ENCODE measurements around the gene SRGAP2B. TPM values are rescaled to one million over a fixed set of nuclear protein-coding genes. Genes with fewer than 3 reads are reported as not detected.
"Not testable (repeated sequence)": the region's sequence is repeated elsewhere in the genome, so short reads cannot be mapped to it uniquely, and the experiment has no call there.

The SRGAP2B gene
- total and polyA plus RNA-seq, 2 donors (not counting 3 experiments of a cell fraction or from before 2014, with no cell fraction given): 13.4 to 75.2 TPM

DNA sequence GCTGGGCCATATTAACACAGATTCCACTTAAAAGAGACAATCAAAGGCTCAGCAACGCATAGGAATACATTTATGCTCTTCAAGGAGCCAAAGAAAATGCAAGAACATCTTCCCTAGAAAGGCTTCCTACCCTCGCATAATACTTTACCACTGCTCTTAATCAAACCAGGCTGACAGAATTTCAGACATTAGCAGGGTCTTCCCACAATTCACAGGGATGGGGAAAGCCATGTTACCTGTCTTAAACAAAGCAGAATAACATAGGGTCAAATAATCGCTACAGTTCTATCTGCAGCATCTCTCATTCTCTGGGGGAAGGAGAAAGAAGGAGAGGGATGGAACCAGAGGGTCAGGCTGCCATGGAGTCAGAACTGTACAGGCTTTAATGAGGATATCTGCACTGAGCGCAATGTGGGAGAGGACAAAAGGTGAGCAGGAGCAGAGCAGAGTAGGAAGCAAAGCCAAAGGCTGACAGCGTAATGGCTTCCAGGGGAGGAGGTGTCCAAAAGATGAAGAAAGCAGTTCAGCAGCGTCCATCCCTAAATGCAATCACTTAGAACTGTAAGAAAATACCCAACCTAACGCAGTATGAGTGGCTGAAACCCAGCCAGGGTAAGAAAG is 109.5 kb downstream of the SRGAP2B start:
- H3K9ac ChIP-seq (replicated peaks; ENCODE audit: extremely low read depth, insufficient read depth, low read length); CTCF ChIA-PET; DNase-seq (ENCODE audit: low read depth, low spot score); H4K20me1 ChIP-seq (replicated peaks; ENCODE audit: control insufficient read depth, extremely low read depth, insufficient read depth, low read length); dilution Hi-C loops (cut with MboI; ENCODE audit: extremely low pct_ligation_motif_present, low sequenced_read_pairs); BruUV-seq (replicated peaks); H3K9me3 ChIP-seq (replicated peaks; ENCODE audit: control insufficient read depth, insufficient read depth, low read length); H3K4me2 ChIP-seq (ENCODE audit: insufficient read depth, low read length); H3K9me1 ChIP-seq (replicated peaks; ENCODE audit: control insufficient read depth, extremely low read depth, insufficient read depth, low read length); H3K36me3 ChIP-seq (ENCODE audit: control insufficient read depth in 2 of 2, extremely low read depth in 1 of 2, insufficient read depth in 2 of 2, low read length in 2 of 2); H2AFZ ChIP-seq (ENCODE audit: low read depth, low read length); intact Hi-C loops (cut with micrococcal nuclease); FAIRE-seq; H3K27me3 ChIP-seq (ENCODE audit: control insufficient read depth in 2 of 2, insufficient read depth in 2 of 2, low read length in 2 of 2); H3K27ac ChIP-seq (ENCODE audit: insufficient read depth, low read depth, low read length); H3K4me1 ChIP-seq (ENCODE audit: control insufficient read depth, extremely low read depth, insufficient read depth, low read length); H3K4me3 ChIP-seq (replicated peaks in 1 of 3; ENCODE audit: insufficient read depth in 1 of 3, low read depth in 1 of 3, low read length in 3 of 3); H3K79me2 ChIP-seq (ENCODE audit: control insufficient read depth, insufficient read depth, low read length); POLR2A ChIA-PET: not testable (repeated sequence)

DNA sequence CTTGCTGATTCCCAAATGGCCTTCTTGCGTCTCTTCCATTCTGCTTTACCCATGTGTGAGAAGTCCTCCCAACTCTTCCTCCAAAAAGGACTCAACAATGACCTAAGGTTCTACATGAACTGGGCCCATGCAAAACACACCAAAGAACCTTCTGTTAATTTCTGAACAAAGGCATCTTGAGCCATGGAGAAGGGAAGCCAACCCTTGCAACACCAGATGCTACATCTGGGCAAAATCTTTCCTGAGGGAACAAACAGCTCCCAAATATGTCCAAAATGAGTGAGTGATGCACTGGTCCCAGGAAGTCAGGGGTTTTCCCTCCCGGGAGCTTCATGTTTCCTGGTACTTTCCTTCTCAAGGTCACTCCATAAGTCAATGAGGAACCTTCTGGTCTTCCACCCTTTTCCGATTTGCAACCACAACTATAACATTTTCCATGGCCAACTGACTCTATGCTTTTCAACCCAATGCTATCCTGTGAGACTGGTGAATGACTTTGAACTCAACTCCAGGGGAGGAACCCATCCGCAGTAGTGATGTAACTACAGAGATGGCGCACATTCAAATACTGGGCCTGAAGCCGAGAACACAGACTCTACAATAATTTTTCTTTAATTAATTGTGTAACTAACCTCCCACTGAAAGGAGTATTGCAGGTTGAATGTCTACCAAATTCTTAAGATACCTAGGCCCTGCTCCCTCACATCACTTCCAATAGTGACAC is 112.2 kb downstream of the SRGAP2B start:
- H3K9me3 ChIP-seq (replicated peaks; ENCODE audit: control insufficient read depth, insufficient read depth, low read length); H3K79me2 ChIP-seq (ENCODE audit: control insufficient read depth, insufficient read depth, low read length); CTCF ChIA-PET; H3K9ac ChIP-seq (replicated peaks; ENCODE audit: extremely low read depth, insufficient read depth, low read length); H4K20me1 ChIP-seq (replicated peaks; ENCODE audit: control insufficient read depth, extremely low read depth, insufficient read depth, low read length); intact Hi-C loops (cut with micrococcal nuclease); H3K4me3 ChIP-seq (replicated peaks in 1 of 3; ENCODE audit: insufficient read depth in 1 of 3, low read depth in 1 of 3, low read length in 3 of 3); POLR2A ChIA-PET; H3K27ac ChIP-seq (ENCODE audit: insufficient read depth, low read depth, low read length); H3K4me2 ChIP-seq (ENCODE audit: insufficient read depth, low read length); DNase-seq (ENCODE audit: low read depth, low spot score); dilution Hi-C loops (cut with MboI; ENCODE audit: extremely low pct_ligation_motif_present, low sequenced_read_pairs); H3K9me1 ChIP-seq (replicated peaks; ENCODE audit: control insufficient read depth, extremely low read depth, insufficient read depth, low read length); H3K4me1 ChIP-seq (ENCODE audit: control insufficient read depth, extremely low read depth, insufficient read depth, low read length); H2AFZ ChIP-seq (ENCODE audit: low read depth, low read length); H3K27me3 ChIP-seq (ENCODE audit: control insufficient read depth in 2 of 2, insufficient read depth in 2 of 2, low read length in 2 of 2); BruUV-seq (replicated peaks); FAIRE-seq; H3K36me3 ChIP-seq (ENCODE audit: control insufficient read depth in 2 of 2, extremely low read depth in 1 of 2, insufficient read depth in 2 of 2, low read length in 2 of 2): not testable (repeated sequence)

DNA sequence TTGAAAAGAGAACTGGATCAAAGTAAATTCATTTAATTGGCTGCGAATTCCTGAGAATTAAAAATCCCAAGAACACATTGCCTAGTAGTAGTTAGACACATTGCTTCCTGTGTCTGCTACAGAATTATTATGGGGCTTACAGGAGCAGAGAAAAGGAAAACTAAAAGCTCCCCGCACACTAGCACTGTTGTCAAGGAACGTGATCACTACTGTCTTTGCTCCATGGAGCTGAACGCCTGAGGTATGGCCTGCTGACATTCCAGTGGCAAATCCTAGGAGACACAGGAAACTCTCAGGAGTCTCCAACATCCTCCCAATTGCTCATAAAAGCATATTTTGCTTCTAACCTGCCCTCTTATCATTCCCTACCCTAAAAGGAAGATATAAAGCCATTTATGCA is 114.0 kb downstream of the SRGAP2B start:
- H3K9me1 ChIP-seq (replicated peaks; ENCODE audit: control insufficient read depth, extremely low read depth, insufficient read depth, low read length); H3K27me3 ChIP-seq (ENCODE audit: control insufficient read depth in 2 of 2, insufficient read depth in 2 of 2, low read length in 2 of 2); H3K4me2 ChIP-seq (ENCODE audit: insufficient read depth, low read length); H3K4me3 ChIP-seq (replicated peaks in 1 of 3; ENCODE audit: insufficient read depth in 1 of 3, low read depth in 1 of 3, low read length in 3 of 3); FAIRE-seq; DNase-seq (ENCODE audit: low read depth, low spot score); H3K79me2 ChIP-seq (ENCODE audit: control insufficient read depth, insufficient read depth, low read length); intact Hi-C loops (cut with micrococcal nuclease); POLR2A ChIA-PET; H3K27ac ChIP-seq (ENCODE audit: insufficient read depth, low read depth, low read length); H3K4me1 ChIP-seq (ENCODE audit: control insufficient read depth, extremely low read depth, insufficient read depth, low read length); dilution Hi-C loops (cut with MboI; ENCODE audit: extremely low pct_ligation_motif_present, low sequenced_read_pairs); H4K20me1 ChIP-seq (replicated peaks; ENCODE audit: control insufficient read depth, extremely low read depth, insufficient read depth, low read length); H2AFZ ChIP-seq (ENCODE audit: low read depth, low read length); H3K9me3 ChIP-seq (replicated peaks; ENCODE audit: control insufficient read depth, insufficient read depth, low read length); BruUV-seq (replicated peaks); H3K9ac ChIP-seq (replicated peaks; ENCODE audit: extremely low read depth, insufficient read depth, low read length); H3K36me3 ChIP-seq (ENCODE audit: control insufficient read depth in 2 of 2, extremely low read depth in 1 of 2, insufficient read depth in 2 of 2, low read length in 2 of 2); CTCF ChIA-PET: not testable (repeated sequence)

DNA sequence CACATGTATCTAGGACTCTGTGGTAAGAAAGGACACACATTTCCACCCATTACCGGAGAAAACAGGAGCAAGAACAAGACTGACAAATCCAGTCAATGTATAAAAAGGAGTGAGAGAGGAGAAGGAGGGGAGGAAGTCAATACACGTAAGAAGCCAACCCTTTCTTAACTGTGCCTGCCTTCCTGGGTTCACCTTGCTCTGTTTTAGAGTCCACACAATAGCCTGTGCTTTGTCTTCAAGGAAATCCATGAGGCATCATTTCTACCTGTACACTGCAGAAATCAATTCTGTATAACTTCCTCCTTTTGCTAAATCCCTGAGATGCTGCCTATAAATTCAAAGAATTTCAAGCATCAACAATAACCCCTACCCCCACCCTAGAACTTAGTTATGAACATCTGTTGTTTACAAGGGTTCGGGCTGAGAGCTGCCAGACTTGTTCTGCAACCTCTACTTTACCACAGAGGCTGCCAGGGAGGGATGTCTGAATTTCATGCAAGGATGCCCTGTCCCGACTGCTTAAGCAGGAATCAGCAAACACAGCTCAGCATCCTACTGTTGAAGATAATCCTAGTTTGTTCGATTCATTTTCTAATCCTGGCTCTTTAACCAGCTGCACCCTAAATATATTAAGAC is 115.0 kb downstream of the SRGAP2B start:
- H3K4me3 ChIP-seq (replicated peaks in 1 of 3; ENCODE audit: insufficient read depth in 1 of 3, low read depth in 1 of 3, low read length in 3 of 3); H3K27me3 ChIP-seq (ENCODE audit: control insufficient read depth in 2 of 2, insufficient read depth in 2 of 2, low read length in 2 of 2); H2AFZ ChIP-seq (ENCODE audit: low read depth, low read length); intact Hi-C loops (cut with micrococcal nuclease); H3K36me3 ChIP-seq (ENCODE audit: control insufficient read depth in 2 of 2, extremely low read depth in 1 of 2, insufficient read depth in 2 of 2, low read length in 2 of 2); H3K79me2 ChIP-seq (ENCODE audit: control insufficient read depth, insufficient read depth, low read length); FAIRE-seq; H3K4me2 ChIP-seq (ENCODE audit: insufficient read depth, low read length); H3K9ac ChIP-seq (replicated peaks; ENCODE audit: extremely low read depth, insufficient read depth, low read length); H3K4me1 ChIP-seq (ENCODE audit: control insufficient read depth, extremely low read depth, insufficient read depth, low read length); H3K9me3 ChIP-seq (replicated peaks; ENCODE audit: control insufficient read depth, insufficient read depth, low read length); DNase-seq (ENCODE audit: low read depth, low spot score); H4K20me1 ChIP-seq (replicated peaks; ENCODE audit: control insufficient read depth, extremely low read depth, insufficient read depth, low read length); dilution Hi-C loops (cut with MboI; ENCODE audit: extremely low pct_ligation_motif_present, low sequenced_read_pairs); H3K27ac ChIP-seq (ENCODE audit: insufficient read depth, low read depth, low read length); POLR2A ChIA-PET; H3K9me1 ChIP-seq (replicated peaks; ENCODE audit: control insufficient read depth, extremely low read depth, insufficient read depth, low read length); CTCF ChIA-PET; BruUV-seq (replicated peaks): not testable (repeated sequence)

All from endothelial cell of umbilical vein (primary cell).